Activated CD4-positive, alpha-beta T cell treated with anti-CD3 and anti-CD28 coated beads for 36 hours (primary cell): ENCODE data around the gene COX18. TPM values are rescaled to one million over a fixed set of nuclear protein-coding genes. Genes with fewer than 3 reads are reported as not detected.

Experiments used
- ATAC-seq: fragments of 200-7000 bp; cut with Tn5 transposase; one replicate; pipeline ENCODE4 v1.10.0; 2021; ENCODE audit warnings: mild to moderate bottlenecking, moderate library complexity
- CTCF ChIA-PET: fragments of 350-600 bp; sonication (Branson Sonifier 250); formaldehyde crosslinking; loops from one replicate; lab custom pipeline; 2021; ENCODE audit warnings: antibody characterized with exemption; lab: Charles Lee
- POLR2A ChIA-PET: fragments of 350-600 bp; sonication (Branson Sonifier 250); formaldehyde crosslinking; loops from one replicate; lab custom pipeline; 2021; ENCODE audit warnings: antibody characterized with exemption, inconsistent platforms; lab: Charles Lee
- DNase-seq: peaks from one replicate; pipeline ENCODE4 v3.0.0-alpha.2; 2020
- H3K27ac Mint-ChIP-seq: one replicate; pipeline ENCODE4 v1.8.0; 2021; ENCODE audit warnings: mixed read lengths
- H3K27me3 Mint-ChIP-seq: one replicate; pipeline ENCODE4 v1.8.0; 2021; ENCODE audit warnings: mixed read lengths
- H3K36me3 Mint-ChIP-seq: one replicate; pipeline ENCODE4 v1.8.0; 2021; ENCODE audit warnings: low read depth, mixed read lengths
- H3K4me1 Mint-ChIP-seq: one replicate; pipeline ENCODE4 v1.8.0; 2021; ENCODE audit warnings: mixed read lengths
- H3K4me3 Mint-ChIP-seq: one replicate; pipeline ENCODE4 v1.8.0; 2021; ENCODE audit warnings: mild to moderate bottlenecking, moderate library complexity, mixed read lengths
- H3K9me3 Mint-ChIP-seq: one replicate; pipeline ENCODE4 v1.8.0; 2021; ENCODE audit warnings: low read depth, mixed read lengths
- intact Hi-C, 2 experiments: fragments of 100-400 bp; cut with DNase I in 1 of 2; cut with micrococcal nuclease in 1 of 2; formaldehyde crosslinking; loops; one replicate each; pipeline versions ENCODE4 v1.14.2 to v1.15.1; 2022 to 2024; cut with DNase I, micrococcal nuclease
- total RNA-seq, 2 experiments: library from RNA; stranded (reverse); gene quantifications; one replicate each; pipeline ENCODE4 v1.2.3, GENCODE V29; 2021

Gene COX18
- total RNA-seq = 10 to 100 TPM; 17.9 to 21.3 TPM

- intact Hi-C loops = loop anchor here (1.0 to 5.0 kb wide), 4 partner anchors 154 to 1088 kb away; partner anchors contain the start of genes ANKRD17 (in 1 of the 2) and MTHFD2L (in 1 of the 2)
- ChIA-PET CTCF (interaction anchor here (0.6 to 1.6 kb wide), 3 partner anchors 10 to 669 kb away, joined by 3 to 7 read pairs (median 3); no protein-coding TSS in a partner anchor), POLR2A (interaction anchor here (0.7 to 1.1 kb wide), 2 partner anchors 45 to 189 kb away, joined by 3 read pairs; partner anchors contain the start of gene ANKRD17)
- ATAC-seq (peak; percentile 77), DNase-seq (peak; percentile 96)
- Mint-ChIP-seq H3K9me3 (no peaks in the 10 kb centered on the region), H3K36me3 (peaks cover 15% of the 10 kb centered on the region), H3K27ac (peak within 1 kb of the TSS; percentile 100), H3K4me3 (peak within 1 kb of the TSS; percentile 84), H3K27me3 (no peaks in the 10 kb centered on the region), H3K4me1 (peaks cover 34% of the 10 kb centered on the region)
Measured at GRCh38 chr4:73069338-73070073, at the start of gene COX18. TSS of gene COX18 (minus strand) at chr4:73069716. CDS start at chr4:73069649, 67 bp downstream.

GRCh38 chr4:73109493-73109892 lies 40.0 kb upstream of the COX18 start:
- peaks cover 11% of the 10 kb centered on the region for H3K4me1 Mint-ChIP-seq
- peaks cover 20% of the 10 kb centered on the region for H3K36me3 Mint-ChIP-seq
- no peaks in the 10 kb centered on the region for H3K27me3 Mint-ChIP-seq
- no peak overlapping the region for H3K27ac Mint-ChIP-seq
- intact Hi-C loops = no loop called here
- peak; percentile 55 for ATAC-seq
- CTCF ChIA-PET = no interaction called here
- no peaks in the 10 kb centered on the region for H3K9me3 Mint-ChIP-seq
- H3K4me3 Mint-ChIP-seq = no peak overlapping the region
- no peak for DNase-seq
- POLR2A ChIA-PET = no interaction called here

GRCh38 chr4:73104695-73105094 lies 35.2 kb upstream of the COX18 start:
- no peaks in the 10 kb centered on the region for H3K9me3 Mint-ChIP-seq
- no peaks in the 10 kb centered on the region for H3K27me3 Mint-ChIP-seq
- H3K4me1 Mint-ChIP-seq = peaks cover 16% of the 10 kb centered on the region
- ATAC-seq (no peak), DNase-seq (no peak)
- peak overlapping the region; percentile 45 for H3K27ac Mint-ChIP-seq
- ChIA-PET CTCF (interaction anchor here (0.8 to 1.5 kb wide), 5 partner anchors 9 to 19 kb away, joined by 3 to 7 read pairs (median 4); no protein-coding TSS in a partner anchor), POLR2A (no interaction called here)
- intact Hi-C loops = no loop called here
- peaks cover 26% of the 10 kb centered on the region for H3K36me3 Mint-ChIP-seq
- H3K4me3 Mint-ChIP-seq = no peak overlapping the region

GRCh38 chr4:73103799-73104503 lies 34.4 kb upstream of the COX18 start:
- H3K9me3 Mint-ChIP-seq = no peaks in the 10 kb centered on the region
- H3K4me3 Mint-ChIP-seq = no peak overlapping the region
- peak overlapping the region; percentile 85 for H3K27ac Mint-ChIP-seq
- no peaks in the 10 kb centered on the region for H3K27me3 Mint-ChIP-seq
- ATAC-seq (peak; percentile 76), DNase-seq (no peak)
- POLR2A ChIA-PET = no interaction called here
- H3K4me1 Mint-ChIP-seq = peaks cover 16% of the 10 kb centered on the region
- peaks cover 33% of the 10 kb centered on the region for H3K36me3 Mint-ChIP-seq
- intact Hi-C loops = no loop called here
- CTCF ChIA-PET = interaction anchor here (0.5 to 1.5 kb wide), 6 partner anchors 9 to 26 kb away, joined by 3 to 7 read pairs (median 4); no protein-coding TSS in a partner anchor

- intact Hi-C loops = no loop called here
- no peaks in the 10 kb centered on the region for H3K9me3 Mint-ChIP-seq
- CTCF ChIA-PET = no interaction called here
Measured at GRCh38 chr4:73099143-73099542, 29.6 kb upstream of the COX18 start.

GRCh38 chr4:73098713-73099112 lies 29.2 kb upstream of the COX18 start:
- Mint-ChIP-seq H3K27me3 (no peaks in the 10 kb centered on the region), H3K4me1 (no peaks in the 10 kb centered on the region), H3K4me3 (no peak overlapping the region), H3K27ac (no peak overlapping the region), H3K9me3 (no peaks in the 10 kb centered on the region), H3K36me3 (peaks cover 29% of the 10 kb centered on the region)
- intact Hi-C loops = no loop called here
- DNase-seq (no peak), ATAC-seq (no peak)
- ChIA-PET POLR2A (no interaction called here), CTCF (no interaction called here)

More at GRCh38 chr4:73099143-73099542, 29.6 kb upstream of the COX18 start:
- POLR2A ChIA-PET = no interaction called here
- peak overlapping the region; percentile 44 for H3K27ac Mint-ChIP-seq
- H3K4me1 Mint-ChIP-seq = peaks cover 2% of the 10 kb centered on the region
- no peak overlapping the region for H3K4me3 Mint-ChIP-seq
- no peaks in the 10 kb centered on the region for H3K27me3 Mint-ChIP-seq
- DNase-seq (no peak), ATAC-seq (no peak)
- H3K36me3 Mint-ChIP-seq = peaks cover 31% of the 10 kb centered on the region

- no peaks in the 10 kb centered on the region for H3K9me3 Mint-ChIP-seq
- ChIA-PET CTCF (no interaction called here), POLR2A (interaction anchor here (0.6 kb wide), 1 partner anchor 146 kb away, joined by 3 read pairs; no protein-coding TSS in a partner anchor)
- ATAC-seq (no peak), DNase-seq (no peak)
- intact Hi-C loops = no loop called here
- peaks cover 29% of the 10 kb centered on the region for H3K36me3 Mint-ChIP-seq
- no peaks in the 10 kb centered on the region for H3K27me3 Mint-ChIP-seq
- H3K4me3 Mint-ChIP-seq = no peak overlapping the region
- H3K27ac Mint-ChIP-seq = no peak overlapping the region
- no peaks in the 10 kb centered on the region for H3K4me1 Mint-ChIP-seq
Measured at GRCh38 chr4:73098016-73098415, 28.5 kb upstream of the COX18 start.

- Mint-ChIP-seq H3K27me3 (no peaks in the 10 kb centered on the region), H3K36me3 (peaks cover 29% of the 10 kb centered on the region), H3K9me3 (no peaks in the 10 kb centered on the region), H3K4me3 (no peak overlapping the region), H3K4me1 (peaks cover 10% of the 10 kb centered on the region), H3K27ac (no peak overlapping the region)
- ChIA-PET CTCF (no interaction called here), POLR2A (no interaction called here)
- intact Hi-C loops = no loop called here
- DNase-seq = no peak
- ATAC-seq = no peak
Measured at GRCh38 chr4:73092868-73093267, 23.4 kb upstream of the COX18 start.

- ChIA-PET POLR2A (no interaction called here), CTCF (interaction anchor here (1.3 to 2.0 kb wide), 3 partner anchors 11 to 15 kb away, joined by 3 to 6 read pairs (median 4); no protein-coding TSS in a partner anchor)
- Mint-ChIP-seq H3K27me3 (no peaks in the 10 kb centered on the region), H3K27ac (no peak overlapping the region), H3K36me3 (peaks cover 33% of the 10 kb centered on the region), H3K9me3 (no peaks in the 10 kb centered on the region), H3K4me1 (peaks cover 20% of the 10 kb centered on the region), H3K4me3 (no peak overlapping the region)
- DNase-seq (no peak), ATAC-seq (no peak)
- intact Hi-C loops = no loop called here
Measured at GRCh38 chr4:73090738-73091137, 21.2 kb upstream of the COX18 start.

GRCh38 chr4:73087871-73088270 lies 18.4 kb upstream of the COX18 start:
- ATAC-seq = no peak
- CTCF ChIA-PET = no interaction called here
- Mint-ChIP-seq H3K36me3 (peaks cover 48% of the 10 kb centered on the region), H3K27ac (no peak overlapping the region), H3K27me3 (no peaks in the 10 kb centered on the region), H3K4me1 (peaks cover 20% of the 10 kb centered on the region), H3K9me3 (no peaks in the 10 kb centered on the region), H3K4me3 (no peak overlapping the region)
- POLR2A ChIA-PET = no interaction called here
- intact Hi-C loops = loop anchor here in 1 of 2 experiments (5.0 kb wide), 1 partner anchor 169 kb away; the partner anchor contains the start of gene ANKRD17
- no peak for DNase-seq

- Mint-ChIP-seq H3K9me3 (no peaks in the 10 kb centered on the region), H3K36me3 (peaks cover 45% of the 10 kb centered on the region), H3K4me3 (peak overlapping the region; percentile 19), H3K4me1 (peaks cover 19% of the 10 kb centered on the region), H3K27me3 (no peaks in the 10 kb centered on the region), H3K27ac (peak overlapping the region; percentile 58)
- intact Hi-C loops = loop anchor here in 1 of 2 experiments (5.0 kb wide), 1 partner anchor 171 kb away; the partner anchor contains the start of gene ANKRD17
- ChIA-PET CTCF (interaction anchor here (1.1 kb wide), 1 partner anchor 27 kb away, joined by 3 read pairs; no protein-coding TSS in a partner anchor), POLR2A (no interaction called here)
- DNase-seq (no peak), ATAC-seq (peak; percentile 60)
Measured at GRCh38 chr4:73086095-73086868, 16.8 kb upstream of the COX18 start.
